NCI-H446 (cell line): ENCODE data around the gene KCNK1.
"Not testable (repeated sequence)": the region's sequence is repeated elsewhere in the genome, so short reads cannot be mapped to it uniquely, and the experiment has no call there.

ENCODE experiments used
- DNase-seq, 2 experiments: peaks; one replicate each; lab custom pipeline; 2025; lab: John Stamatoyannopoulos, UW

The KCNK1 gene

DNA sequence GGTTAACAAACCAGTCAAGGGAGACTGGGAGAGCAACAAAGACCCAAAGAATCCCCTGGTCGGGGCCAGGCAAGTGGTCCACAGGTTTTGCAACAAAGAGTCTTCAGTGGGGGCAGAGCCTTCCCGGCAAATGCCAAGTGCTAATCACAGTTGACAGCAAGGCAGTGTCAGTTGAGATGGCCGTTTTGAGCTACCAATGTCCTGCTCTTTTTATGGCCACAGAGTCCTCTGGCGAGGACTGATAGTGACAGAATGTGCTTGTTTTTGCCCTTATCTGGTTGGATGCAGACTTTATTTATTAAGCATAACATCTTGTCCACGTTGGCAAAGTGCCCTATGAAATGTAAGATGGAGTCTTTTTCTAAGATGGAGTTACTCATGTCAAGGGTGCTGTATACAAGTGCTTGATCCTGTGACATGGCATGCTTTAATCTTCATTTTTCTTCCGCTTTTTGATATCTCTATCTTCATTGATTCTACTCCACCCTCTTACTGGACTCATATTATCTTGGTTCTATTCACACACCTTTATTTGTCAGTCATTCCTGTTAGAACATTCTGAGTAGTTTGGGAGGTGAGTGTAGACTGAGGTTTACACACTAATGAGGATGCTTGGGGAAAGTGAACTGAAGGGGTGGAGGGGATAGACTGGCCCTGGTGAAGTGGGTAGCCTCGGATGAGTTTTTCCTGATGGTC is 51.8 kb downstream of the KCNK1 start:
- no peak for DNase-seq

GRCh38 chr1:233667741-233668140 is 53.8 kb downstream of the KCNK1 start:
- DNase-seq, result peak in 1 of 2 experiments; percentile 53

GRCh38 chr1:233668146-233668724 is 54.3 kb downstream of the KCNK1 start:
- DNase-seq, result peak; percentile 82 to 93

- DNase-seq, result peak in 1 of 2 experiments; percentile 52
Measured at GRCh38 chr1:233668725-233669294, 54.9 kb downstream of the KCNK1 start.

GRCh38 chr1:233670363-233670762 is 56.5 kb downstream of the KCNK1 start:
- not testable (repeated sequence) for DNase-seq

- DNase-seq, result no peak
Measured at GRCh38 chr1:233671286-233671685, 57.4 kb downstream of the KCNK1 start.

GRCh38 chr1:233672732-233673131 is 58.8 kb downstream of the KCNK1 start:
- DNase-seq, result no peak

DNA sequence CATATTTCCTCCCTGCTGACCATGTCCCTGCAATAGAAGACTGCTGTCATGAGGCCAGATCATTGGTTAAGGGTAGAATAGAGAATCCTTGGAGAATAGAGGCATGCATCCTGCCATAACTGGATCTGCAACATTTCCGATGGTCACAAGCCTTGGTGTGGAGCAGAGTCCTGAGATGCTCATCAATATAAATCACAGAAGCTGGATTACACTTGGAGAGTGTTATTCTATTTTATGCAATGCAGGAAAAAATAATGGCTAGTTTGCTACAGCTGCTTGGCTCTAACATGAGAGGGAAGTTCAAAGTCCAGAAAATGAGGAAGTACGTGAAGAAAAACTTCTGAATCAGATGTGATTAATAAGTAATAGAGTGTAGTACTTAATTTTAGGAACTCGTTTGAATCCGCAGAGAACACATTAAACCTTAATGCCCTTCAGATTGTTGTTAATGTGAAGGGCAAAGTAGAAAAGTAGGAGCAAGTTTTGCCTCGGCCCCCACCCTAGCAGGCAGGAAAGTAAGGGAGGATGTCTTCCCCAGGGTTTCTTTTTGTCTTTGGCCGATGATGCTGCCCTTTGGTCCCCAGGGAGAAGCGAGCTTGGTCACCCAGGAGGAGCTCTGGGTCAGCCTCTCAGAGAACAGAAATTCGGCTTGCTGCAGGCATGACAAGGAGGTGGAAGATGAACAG is 59.5 kb downstream of the KCNK1 start:
- DNase-seq, result no peak

- no peak for DNase-seq
Measured at GRCh38 chr1:233673947-233674431, 60.1 kb downstream of the KCNK1 start.

DNA sequence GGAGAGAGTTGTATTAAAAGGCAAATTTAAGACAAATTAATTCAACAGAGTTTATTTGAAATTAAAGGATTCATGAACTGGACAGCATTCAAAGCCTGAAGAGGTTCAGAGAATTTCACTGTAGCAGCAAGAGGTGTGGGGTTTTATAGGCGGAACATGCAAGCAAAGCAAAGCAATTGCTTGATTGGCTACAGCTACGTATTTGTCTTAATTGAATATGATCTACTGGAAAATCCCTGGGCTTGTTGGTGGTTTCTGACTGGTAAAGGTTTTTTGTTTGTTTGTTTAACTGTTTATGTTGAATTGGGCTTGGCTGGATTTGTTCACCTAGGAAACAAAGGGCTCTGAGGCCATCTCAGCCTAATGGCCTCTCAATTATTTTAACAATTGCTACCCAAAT is 61.5 kb downstream of the KCNK1 start:
- no peak for DNase-seq

GRCh38 chr1:233675893-233676292 is 62.0 kb downstream of the KCNK1 start:
- DNase-seq, result no peak

DNA sequence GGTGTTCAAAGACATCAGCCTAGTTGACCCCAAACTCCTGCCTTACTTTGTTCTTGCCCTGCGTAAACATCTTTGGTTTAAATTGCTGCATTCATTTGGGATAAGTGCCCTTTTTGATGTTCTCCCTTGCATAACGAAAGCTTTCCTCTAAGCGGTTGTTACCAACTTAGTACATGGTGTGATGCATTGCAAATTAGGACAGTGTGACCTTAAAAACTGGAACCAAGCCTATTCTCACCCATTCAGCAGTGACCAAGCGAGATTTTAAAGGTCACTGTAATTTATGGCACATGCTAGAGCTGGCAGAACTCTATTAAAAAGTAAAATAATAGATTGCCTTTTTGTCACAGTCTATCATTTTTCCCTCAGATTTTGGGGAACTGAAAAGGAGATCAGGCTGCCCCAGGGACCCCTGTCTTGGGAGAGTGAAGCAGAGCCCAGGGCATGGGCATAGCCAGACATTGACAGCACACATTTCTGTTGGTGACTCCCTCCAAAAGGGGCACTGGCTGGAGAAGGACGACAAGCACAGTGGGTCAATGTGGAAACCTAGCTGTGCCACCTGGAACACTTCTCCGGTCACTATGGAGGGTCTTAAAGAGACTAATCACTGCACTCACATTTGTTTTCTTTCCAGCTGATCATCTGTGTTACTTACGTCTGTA is 63.9 kb downstream of the KCNK1 start:
- no peak for DNase-seq

- no peak for DNase-seq
Measured at GRCh38 chr1:233679030-233679429, 65.1 kb downstream of the KCNK1 start.

DNA sequence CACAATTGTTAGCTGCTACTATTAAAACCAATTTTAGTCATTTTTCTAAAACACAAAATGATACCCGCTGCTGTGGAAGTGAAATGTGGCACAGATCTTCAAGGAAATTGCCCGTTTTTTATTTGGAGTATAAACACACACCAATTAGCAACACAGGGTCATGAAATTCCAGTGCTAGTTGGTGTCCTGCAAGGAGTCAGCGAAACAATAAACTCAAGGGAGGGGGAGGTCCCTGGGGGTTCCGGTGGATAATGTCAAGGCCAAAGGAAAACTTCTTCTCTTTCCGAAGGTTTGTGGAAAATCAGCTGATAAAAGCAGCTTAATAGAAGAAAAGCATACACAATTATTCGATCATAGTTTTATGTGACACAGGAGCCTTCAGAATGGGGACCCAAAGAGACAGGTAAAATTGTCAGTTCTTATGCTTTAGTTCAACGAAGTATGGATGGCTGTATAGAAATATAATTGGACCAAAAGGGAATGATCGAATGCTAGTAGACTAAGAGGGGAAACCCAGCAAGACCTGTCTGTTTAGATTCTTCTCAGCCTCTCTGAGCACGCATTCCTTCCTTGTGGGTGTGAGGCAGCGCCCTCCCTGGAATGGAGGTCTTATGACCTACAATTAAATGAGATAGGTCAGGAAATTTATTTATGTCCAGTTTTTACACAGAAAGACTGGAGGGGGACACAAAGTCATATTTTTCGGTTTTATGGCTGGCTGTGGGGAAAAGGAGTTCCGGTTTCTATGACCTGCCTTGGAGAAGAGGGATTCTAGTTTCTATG is 65.9 kb downstream of the KCNK1 start:
- DNase-seq, result no peak

DNA sequence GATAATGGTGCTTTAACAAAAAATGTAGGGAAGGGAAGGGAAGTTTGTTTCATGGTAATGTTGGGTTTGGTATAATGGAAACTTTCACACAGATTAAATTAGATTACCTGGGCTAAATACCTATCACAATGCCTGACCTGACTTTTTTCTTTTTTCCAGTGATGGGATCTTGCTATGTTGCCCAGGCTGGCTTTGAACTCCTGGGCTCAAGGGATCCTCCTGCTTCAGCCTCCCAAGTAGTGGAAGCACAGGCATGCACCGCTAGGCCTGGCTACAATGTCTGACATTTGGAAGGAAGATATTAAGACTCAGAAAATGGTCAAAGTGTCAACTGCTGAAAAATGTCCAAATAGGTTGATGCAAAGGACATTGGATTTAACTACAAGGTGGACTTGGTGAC is 67.4 kb downstream of the KCNK1 start:
- no peak for DNase-seq

- DNase-seq, result not testable (repeated sequence)
Measured at GRCh38 chr1:233686653-233687052, 72.7 kb downstream of the KCNK1 start.

DNA sequence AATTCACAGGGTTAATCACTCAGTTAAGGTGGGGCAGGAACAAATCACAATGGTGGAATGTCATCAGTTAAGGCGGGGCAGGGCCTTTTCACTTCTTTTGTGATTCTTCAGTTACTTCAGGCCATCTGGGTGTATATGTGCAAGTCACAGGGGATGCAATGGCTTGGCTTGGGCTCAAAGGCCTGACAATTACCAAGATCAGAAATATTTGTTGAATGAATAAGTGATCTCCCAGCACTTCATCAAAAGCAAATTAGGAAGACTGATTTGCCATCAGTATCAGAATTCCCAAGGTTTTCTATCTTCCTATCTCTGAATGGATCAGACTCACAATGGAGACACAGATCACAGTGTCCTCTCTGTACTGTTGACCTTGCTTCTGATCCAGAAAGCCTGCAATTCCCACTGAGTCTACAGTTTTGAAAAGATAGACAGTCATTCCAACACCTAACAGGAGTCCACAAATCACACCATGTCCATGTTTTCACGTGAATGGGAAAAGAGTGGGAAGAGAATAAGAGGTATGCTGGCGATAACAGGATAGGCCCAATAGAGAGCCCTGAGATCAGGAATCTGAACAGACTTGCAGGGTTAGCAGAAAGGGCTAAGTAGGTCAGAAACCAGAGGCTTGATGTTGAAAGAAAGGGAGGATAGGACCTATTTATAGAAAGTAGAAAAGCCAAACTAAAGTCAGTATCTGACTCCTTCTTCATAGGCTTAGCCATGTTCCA is 75.3 kb downstream of the KCNK1 start:
- no peak for DNase-seq

DNA sequence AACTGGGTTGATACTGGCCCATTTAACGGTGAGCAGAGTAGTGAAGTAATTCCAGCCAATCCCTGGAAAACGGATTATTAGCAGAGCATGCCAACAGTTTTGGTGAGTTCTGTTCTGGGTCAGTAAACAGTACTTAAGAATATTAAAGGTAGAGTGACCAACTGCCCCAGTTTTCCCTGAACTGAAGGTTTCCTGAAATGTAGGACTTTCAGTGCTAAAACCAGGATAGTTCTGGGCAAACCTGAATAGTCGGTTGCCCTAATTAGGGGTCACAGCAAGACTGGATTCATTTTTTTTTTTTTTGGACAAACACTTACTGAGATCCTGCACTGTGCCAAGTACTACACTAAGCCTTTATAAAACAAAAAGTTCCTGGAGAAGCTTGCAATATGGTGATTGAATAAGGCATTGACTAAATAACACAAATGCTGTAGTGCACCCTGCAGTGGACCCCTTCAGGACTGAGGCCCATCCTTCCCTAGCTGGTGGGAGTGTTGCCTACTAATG is 75.9 kb downstream of the KCNK1 start:
- no peak for DNase-seq

- DNase-seq, result no peak
Measured at GRCh38 chr1:233695901-233696300, 82.0 kb downstream of the KCNK1 start.

- DNase-seq, result peak; percentile 65 to 89
Measured at GRCh38 chr1:233700338-233700737, 86.4 kb downstream of the KCNK1 start.
